HCT116 (cell line): Measurements from ENCODE around the gene OR4D6. TPM values are rescaled to one million over a fixed set of nuclear protein-coding genes. Genes with fewer than 3 reads are reported as not detected.

Source experiments
- ATAC-seq: fragments of 200-7000 bp; cut with Tn5 transposase; 2 replicates; pipeline ENCODE4 v1.9.1; 2020; ENCODE audit warnings: mild to moderate bottlenecking, moderate library complexity
- BruUV-seq: library from RNA; stranded (reverse); fragments of 400-500 nt; replicated peaks from 2 replicates; lab custom pipeline; 2021; lab: Mats Ljungman, UMichigan
- CTCF ChIA-PET: fragments of 300-600 bp; sonication (Branson Sonifier 250); formaldehyde crosslinking; loops from one replicate; lab custom pipeline; 2021; ENCODE audit warnings: antibody characterized with exemption; lab: Charles Lee
- POLR2A ChIA-PET: fragments of 300-600, 350-600 bp; sonication (Branson Sonifier 250); formaldehyde crosslinking; loops from one replicate; lab custom pipeline; 2021; ENCODE audit warnings: antibody characterized with exemption; lab: Charles Lee
- RAD21 ChIA-PET, 2 experiments: fragments of 300-600 bp; sonication (Branson Sonifier 250); formaldehyde crosslinking; loops; one replicate each; lab custom pipeline; 2023; ENCODE audit warnings: low total read pairs in 2 of 2; ENCODE audit not compliant: uncharacterized antibody in 2 of 2, unreplicated experiment in 2 of 2, low non-redundant PET in 1 of 2; lab: Charles Lee
- DNase-seq: peaks from one replicate; pipeline ENCODE4 v3.0.0-alpha.2; 2010; ENCODE audit warnings: low read depth, low spot score
- H2AFZ ChIP-seq: fragments of 200-600 bp; shearing (Covaris generic), sonication (generic); 2 replicates; pipeline ENCODE4 v1.6.1; 2017; ENCODE audit warnings: low read depth, mixed run types, mixed read lengths, antibody characterized with exemption, low read length; ENCODE audit not compliant: poor library complexity, severe bottlenecking
- H3K27ac ChIP-seq: 2 replicates; pipeline ENCODE4 v1.5.1; 2012; ENCODE audit warnings: low read depth, low read length
- H3K27me3 ChIP-seq: fragments of 200-600 bp; sonication (generic); 2 replicates; pipeline ENCODE4 v1.6.1; 2016; ENCODE audit warnings: mixed run types, low read length, mixed read lengths; ENCODE audit not compliant: insufficient read depth
- H3K36me3 ChIP-seq, 2 experiments: fragments of 200-500 bp in 1 of 2; fragments of 200-600 bp in 1 of 2; sonication (Bioruptor generic) in 1 of 2; sonication (generic) in 1 of 2; 2 replicates each; pipeline versions ENCODE4 v1.5.1 to v1.6.1; 2014 to 2016; ENCODE audit warnings: low read length in 2 of 2, inconsistent platforms in 1 of 2, mixed read lengths in 1 of 2, mixed run types in 1 of 2; ENCODE audit not compliant: insufficient read depth in 2 of 2, control insufficient read depth in 1 of 2
- H3K4me1 ChIP-seq, 2 experiments: fragments of 200-600 bp in 1 of 2; sonication (generic) in 1 of 2; 2 replicates each; pipeline versions ENCODE4 v1.5.1 to v1.6.1; 2012 to 2017; ENCODE audit warnings: low read length in 2 of 2, inconsistent platforms in 1 of 2, mild to moderate bottlenecking in 1 of 2, mixed read lengths in 1 of 2, mixed run types in 1 of 2, moderate library complexity in 1 of 2; ENCODE audit not compliant: insufficient read depth in 2 of 2, control insufficient read depth in 1 of 2
- H3K4me2 ChIP-seq: fragments of 200-600 bp; sonication (generic); 2 replicates; pipeline ENCODE4 v1.6.1; 2017; ENCODE audit warnings: mixed run types, low read length, mixed read lengths
- H3K4me3 ChIP-seq, 2 experiments: fragments of 200-600 bp in 1 of 2; sonication (generic) in 1 of 2; replicated peaks in 1 of 2; 2 replicates each; pipeline ENCODE4 v1.5.1; 2011 to 2016; ENCODE audit warnings: low read length in 2 of 2, control low read depth in 1 of 2, low read depth in 1 of 2, mild to moderate bottlenecking in 1 of 2, mixed read lengths in 1 of 2, mixed run types in 1 of 2
- H3K79me2 ChIP-seq: fragments of 200-600 bp; sonication (generic); 2 replicates; pipeline ENCODE4 v1.6.1; 2017; ENCODE audit warnings: mild to moderate bottlenecking, mixed run types, low read length, moderate library complexity, mixed read lengths; ENCODE audit not compliant: insufficient read depth
- H3K9ac ChIP-seq: fragments of 200-600 bp; sonication (generic); 2 replicates; pipeline ENCODE4 v1.6.1; 2016; ENCODE audit warnings: low read length, mixed read lengths
- H3K9me2 ChIP-seq: fragments of 200-600 bp; sonication (generic), shearing (Covaris generic); 2 replicates; pipeline ENCODE4 v1.6.1; 2017; ENCODE audit warnings: mixed run types, mild to moderate bottlenecking, moderate library complexity; ENCODE audit not compliant: insufficient read depth
- H3K9me3 ChIP-seq, 2 experiments: fragments of 200-500 bp in 1 of 2; fragments of 200-600 bp in 1 of 2; sonication (Bioruptor generic) in 1 of 2; sonication (generic) in 1 of 2; 2 replicates each; pipeline ENCODE4 v1.6.1; 2014 to 2017; ENCODE audit warnings: low read length in 2 of 2, mixed read lengths in 2 of 2, inconsistent platforms in 1 of 2, low read depth in 1 of 2, mild to moderate bottlenecking in 1 of 2, mixed run types in 1 of 2, moderate library complexity in 1 of 2; ENCODE audit not compliant: control insufficient read depth in 1 of 2, insufficient read depth in 1 of 2
- H4K20me1 ChIP-seq: fragments of 200-600 bp; sonication (generic), shearing (Covaris generic); 2 replicates; pipeline ENCODE4 v1.6.1; 2017; ENCODE audit warnings: mixed run types, mild to moderate bottlenecking, moderate library complexity; ENCODE audit not compliant: insufficient read depth
- CBX3 ChIP-seq: IDR thresholded peaks from 2 replicates; pipeline ENCODE4 v1.6.1; 2012; ENCODE audit warnings: low read depth
- ELF1 ChIP-seq: IDR thresholded peaks from 2 replicates; pipeline ENCODE4 v1.6.1; 2012; ENCODE audit warnings: low read depth, borderline replicate concordance
- EZH2 ChIP-seq: fragments of 200-600 bp; sonication (generic); IDR thresholded peaks from 2 replicates; pipeline ENCODE4 v1.6.1; 2017; ENCODE audit warnings: antibody characterized with exemption, mixed run types
- JUND ChIP-seq: IDR thresholded peaks from 2 replicates; pipeline ENCODE4 v1.6.1; 2012
- POLR2A ChIP-seq: IDR thresholded peaks from 2 replicates; pipeline ENCODE4 v1.7.0; 2011; ENCODE audit warnings: borderline replicate concordance; ENCODE audit not compliant: insufficient read depth, insufficient read length; ENCODE audit errors: extremely low read depth
- RAD21 ChIP-seq: IDR thresholded peaks from 2 replicates; pipeline ENCODE4 v1.6.1; 2012; ENCODE audit warnings: low read depth, mild to moderate bottlenecking
- SIN3A ChIP-seq: IDR thresholded peaks from 2 replicates; pipeline ENCODE4 v1.6.1; 2012; ENCODE audit warnings: low read depth
- TCF7L2 ChIP-seq: IDR thresholded peaks from 2 replicates; pipeline ENCODE4 v1.7.0; 2011; ENCODE audit warnings: borderline replicate concordance, inconsistent platforms; ENCODE audit not compliant: insufficient read depth, insufficient read length; ENCODE audit errors: extremely low read depth
- intact Hi-C: fragments of 100-400 bp; cut with micrococcal nuclease; formaldehyde crosslinking; loops from 2 replicates; pipeline ENCODE4 v1.10.0; 2022
- total RNA-seq: library from RNA; stranded (reverse); gene quantifications from one replicate; pipeline ENCODE4 v1.2.1, GENCODE V29; 2021; ENCODE audit not compliant: unreplicated experiment
- TF ChIP-seq, protein P1 (sequence below), 3 experiments: fragments of 200-600 bp in 1 of 3; sonication (generic) in 1 of 3; IDR thresholded peaks in 2 of 3; conservative IDR thresholded peaks in 1 of 3; 2 replicates each; pipeline ENCODE4 v1.5.1; 2012 to 2017; ENCODE audit warnings: low read depth in 2 of 3, low read length in 2 of 3, antibody characterized with exemption in 1 of 3, borderline replicate concordance in 1 of 3, control low read depth in 1 of 3, mild to moderate bottlenecking in 1 of 3, mixed read lengths in 1 of 3, mixed run types in 1 of 3, moderate library complexity in 1 of 3; ENCODE audit not compliant: insufficient read depth in 1 of 3
- TF ChIP-seq, protein P2 (sequence below): IDR thresholded peaks from 2 replicates; pipeline ENCODE4 v1.6.1; 2012
- TF ChIP-seq, protein P3 (sequence below): IDR thresholded peaks from 2 replicates; pipeline ENCODE4 v1.6.1; 2011; ENCODE audit warnings: mild to moderate bottlenecking, low read length, moderate library complexity; ENCODE audit not compliant: insufficient replicate concordance; ENCODE audit errors: extremely low read depth

OR4D6 gene
- total RNA-seq, 1 experiment from 2014 or later: not detected

DNA sequence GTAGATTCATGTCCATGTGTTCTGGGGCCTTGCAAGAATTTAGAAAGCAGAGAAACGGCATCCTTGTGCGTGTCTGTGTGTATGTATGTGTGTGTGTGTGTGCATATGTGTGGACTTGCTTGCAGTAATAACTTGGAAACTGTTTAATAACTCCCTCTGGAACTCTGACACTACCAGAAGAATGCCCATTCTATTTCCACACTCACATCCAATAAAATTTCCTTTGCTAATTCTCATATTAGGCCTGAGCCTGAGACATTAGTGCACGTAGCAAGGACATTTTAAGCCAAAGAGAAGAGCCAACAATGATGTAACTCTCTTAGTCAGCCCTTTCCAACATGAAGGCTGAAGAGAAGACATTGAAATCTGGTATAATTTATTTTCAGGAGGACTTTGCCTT lies 3.2 kb downstream of the OR4D6 start (continued):
- TF ChIP-seq EZH2 (no peak), SIN3A (no peak), POLR2A (no peak)
- TF ChIP-seq, protein P1, sequence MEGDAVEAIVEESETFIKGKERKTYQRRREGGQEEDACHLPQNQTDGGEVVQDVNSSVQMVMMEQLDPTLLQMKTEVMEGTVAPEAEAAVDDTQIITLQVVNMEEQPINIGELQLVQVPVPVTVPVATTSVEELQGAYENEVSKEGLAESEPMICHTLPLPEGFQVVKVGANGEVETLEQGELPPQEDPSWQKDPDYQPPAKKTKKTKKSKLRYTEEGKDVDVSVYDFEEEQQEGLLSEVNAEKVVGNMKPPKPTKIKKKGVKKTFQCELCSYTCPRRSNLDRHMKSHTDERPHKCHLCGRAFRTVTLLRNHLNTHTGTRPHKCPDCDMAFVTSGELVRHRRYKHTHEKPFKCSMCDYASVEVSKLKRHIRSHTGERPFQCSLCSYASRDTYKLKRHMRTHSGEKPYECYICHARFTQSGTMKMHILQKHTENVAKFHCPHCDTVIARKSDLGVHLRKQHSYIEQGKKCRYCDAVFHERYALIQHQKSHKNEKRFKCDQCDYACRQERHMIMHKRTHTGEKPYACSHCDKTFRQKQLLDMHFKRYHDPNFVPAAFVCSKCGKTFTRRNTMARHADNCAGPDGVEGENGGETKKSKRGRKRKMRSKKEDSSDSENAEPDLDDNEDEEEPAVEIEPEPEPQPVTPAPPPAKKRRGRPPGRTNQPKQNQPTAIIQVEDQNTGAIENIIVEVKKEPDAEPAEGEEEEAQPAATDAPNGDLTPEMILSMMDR (IDR thresholded peaks at IDR 0.05 in 2 of 3, conservative IDR thresholded peaks at IDR 0.05 in 1 of 3; ENCODE audit: borderline replicate concordance in 1 of 3, insufficient read depth in 1 of 3, low read depth in 2 of 3, low read length in 2 of 3): no peak
- TF ChIP-seq, protein P2, sequence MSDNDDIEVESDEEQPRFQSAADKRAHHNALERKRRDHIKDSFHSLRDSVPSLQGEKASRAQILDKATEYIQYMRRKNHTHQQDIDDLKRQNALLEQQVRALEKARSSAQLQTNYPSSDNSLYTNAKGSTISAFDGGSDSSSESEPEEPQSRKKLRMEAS: no peak

DNA sequence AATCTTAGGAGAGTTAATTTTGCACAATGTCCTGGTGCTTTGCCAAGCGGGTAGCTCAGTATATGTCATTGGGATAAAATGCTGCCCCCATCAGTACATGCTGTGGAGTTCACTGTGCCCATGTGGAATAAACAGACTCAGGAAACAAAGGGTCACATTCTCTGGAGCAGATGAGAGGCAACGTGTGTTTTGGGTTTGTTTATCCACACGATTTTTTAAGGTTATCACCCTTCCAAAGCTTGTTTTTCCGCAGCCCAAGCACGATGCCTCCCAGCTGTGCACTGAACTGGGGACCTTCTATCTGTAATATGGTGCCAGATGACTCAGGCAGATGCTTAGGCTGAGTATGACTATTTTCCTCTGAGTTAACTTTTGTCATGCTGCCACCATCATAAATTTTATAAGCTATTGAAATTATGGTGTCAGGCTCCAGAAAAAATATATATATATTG lies 6.5 kb downstream of the OR4D6 start:
- Histone ChIP-seq H3K9me2 (no peaks in the 10 kb centered on the region), H3K4me2 (no peak overlapping the region), H3K9me3 (no peaks in the 10 kb centered on the region), H3K36me3 (no peaks in the 10 kb centered on the region), H3K27ac (no peak overlapping the region), H3K27me3 (no peaks in the 10 kb centered on the region), H3K4me1 (no peaks in the 10 kb centered on the region), H4K20me1 (no peaks in the 10 kb centered on the region), H3K79me2 (no peaks in the 10 kb centered on the region), H3K4me3 (no peak overlapping the region), H2AFZ (no peak overlapping the region), H3K9ac (no peak overlapping the region)
- ChIA-PET CTCF (interaction anchor here (0.9 kb wide), 1 partner anchor 74 kb away, joined by 3 read pairs; no protein-coding TSS in a partner anchor), POLR2A (interaction anchor here (1.0 kb wide), 1 partner anchor 9 kb away, joined by 3 read pairs; no protein-coding TSS in a partner anchor), RAD21 (no interaction called here)
- peak; percentile 72 for ATAC-seq
- TF ChIP-seq, protein P1 (IDR thresholded peaks at IDR 0.05 in 2 of 3, conservative IDR thresholded peaks at IDR 0.05 in 1 of 3; ENCODE audit: borderline replicate concordance in 1 of 3, insufficient read depth in 1 of 3, low read depth in 2 of 3, low read length in 2 of 3): peak in 1 of 3 experiments; percentile 5; a peak in 2 of 6 replicates
- TF ChIP-seq, protein P3, sequence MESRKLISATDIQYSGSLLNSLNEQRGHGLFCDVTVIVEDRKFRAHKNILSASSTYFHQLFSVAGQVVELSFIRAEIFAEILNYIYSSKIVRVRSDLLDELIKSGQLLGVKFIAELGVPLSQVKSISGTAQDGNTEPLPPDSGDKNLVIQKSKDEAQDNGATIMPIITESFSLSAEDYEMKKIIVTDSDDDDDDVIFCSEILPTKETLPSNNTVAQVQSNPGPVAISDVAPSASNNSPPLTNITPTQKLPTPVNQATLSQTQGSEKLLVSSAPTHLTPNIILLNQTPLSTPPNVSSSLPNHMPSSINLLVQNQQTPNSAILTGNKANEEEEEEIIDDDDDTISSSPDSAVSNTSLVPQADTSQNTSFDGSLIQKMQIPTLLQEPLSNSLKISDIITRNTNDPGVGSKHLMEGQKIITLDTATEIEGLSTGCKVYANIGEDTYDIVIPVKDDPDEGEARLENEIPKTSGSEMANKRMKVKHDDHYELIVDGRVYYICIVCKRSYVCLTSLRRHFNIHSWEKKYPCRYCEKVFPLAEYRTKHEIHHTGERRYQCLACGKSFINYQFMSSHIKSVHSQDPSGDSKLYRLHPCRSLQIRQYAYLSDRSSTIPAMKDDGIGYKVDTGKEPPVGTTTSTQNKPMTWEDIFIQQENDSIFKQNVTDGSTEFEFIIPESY: no peak
- TF ChIP-seq EZH2: no peak
- no peak for TF ChIP-seq CBX3
- no peak for TF ChIP-seq TCF7L2
- no peak for TF ChIP-seq ELF1
- TF ChIP-seq JUND: no peak
- no peak for TF ChIP-seq POLR2A
- TF ChIP-seq RAD21: no peak
- DNase-seq: no peak
- intact Hi-C loops: no loop called here
- no TSS peak for BruUV-seq
